A673 (cell line): Measurements from ENCODE around the gene SEPTIN8. TPM values are rescaled to one million over a fixed set of nuclear protein-coding genes. Genes with fewer than 3 reads are reported as not detected.

ENCODE experiments used
- BruUV-seq: library from RNA; stranded (reverse); fragments of 400-500 nt; replicated peaks from 2 replicates; lab custom pipeline; 2021; lab: Mats Ljungman, UMichigan
- CTCF ChIA-PET: fragments of 300-600 bp; sonication (Branson Sonifier 250); formaldehyde crosslinking; loops from one replicate; lab custom pipeline; 2022; ENCODE audit warnings: antibody characterized with exemption; lab: Charles Lee
- POLR2A ChIA-PET: fragments of 300-600 bp; sonication (Branson Sonifier 250); formaldehyde crosslinking; loops from one replicate; lab custom pipeline; 2022; ENCODE audit warnings: antibody characterized with exemption; ENCODE audit not compliant: low non-redundant PET; lab: Charles Lee
- DNase-seq: peaks from one replicate; pipeline ENCODE4 v3.0.0-alpha.2; 2015; ENCODE audit warnings: low spot score
- H3K27ac ChIP-seq: fragments of 200-600 bp; sonication (generic); 2 replicates; pipeline ENCODE4 v1.5.1; 2016; ENCODE audit warnings: mixed run types, low read depth, mild to moderate bottlenecking, mixed read lengths, antibody characterized with exemption, low read length; ENCODE audit not compliant: poor library complexity, severe bottlenecking
- H3K27me3 ChIP-seq: fragments of 200-600 bp; sonication (generic); replicated peaks from 2 replicates; pipeline ENCODE4 v1.6.1; 2017; ENCODE audit warnings: mixed run types, low read depth, mild to moderate bottlenecking, mixed read lengths, antibody characterized with exemption, low read length; ENCODE audit not compliant: insufficient read depth, poor library complexity
- H3K36me3 ChIP-seq: fragments of 200-600 bp; sonication (generic); 2 replicates; pipeline ENCODE4 v1.6.1; 2016; ENCODE audit warnings: mixed run types, mild to moderate bottlenecking, mixed read lengths, antibody characterized with exemption, low read length; ENCODE audit not compliant: insufficient read depth, poor library complexity, severe bottlenecking
- H3K4me1 ChIP-seq: fragments of 200-600 bp; sonication (generic); 2 replicates; pipeline ENCODE4 v1.6.1; 2017; ENCODE audit warnings: mixed run types, mild to moderate bottlenecking, mixed read lengths, antibody characterized with exemption, low read length; ENCODE audit not compliant: insufficient read depth, poor library complexity, severe bottlenecking
- H3K4me3 ChIP-seq: fragments of 200-600 bp; sonication (generic); 2 replicates; pipeline ENCODE4 v1.5.1; 2016; ENCODE audit warnings: low read depth, mixed run types, mild to moderate bottlenecking, mixed read lengths, low read length; ENCODE audit not compliant: poor library complexity, severe bottlenecking
- H3K9me3 ChIP-seq: fragments of 200-600 bp; sonication (generic); 2 replicates; pipeline ENCODE4 v1.6.1; 2016; ENCODE audit warnings: mixed run types, low read depth, mild to moderate bottlenecking, mixed read lengths, antibody characterized with exemption, low read length; ENCODE audit not compliant: poor library complexity, severe bottlenecking
- CTCF ChIP-seq: fragments of 300-800, 200-600 bp; sonication (generic); conservative IDR thresholded peaks from 2 replicates; pipeline ENCODE4 v1.5.1; 2017; ENCODE audit warnings: low read depth, mild to moderate bottlenecking, antibody characterized with exemption, low read length, moderate library complexity, mixed read lengths
- EZH2 ChIP-seq: fragments of 200-600 bp; sonication (generic); IDR thresholded peaks from 2 replicates; pipeline ENCODE4 v1.6.1; 2017; ENCODE audit warnings: borderline replicate concordance, low read depth, mild to moderate bottlenecking, mixed read lengths, antibody characterized with exemption, low read length; ENCODE audit not compliant: poor library complexity, severe bottlenecking
- intact Hi-C: fragments of 100-400 bp; cut with micrococcal nuclease; formaldehyde crosslinking; loops from one replicate; pipeline ENCODE4 v1.10.0; 2022; ENCODE audit not compliant: unreplicated experiment
- total RNA-seq: library from RNA; stranded (reverse); gene quantifications from 2 replicates; pipeline ENCODE4 v1.2.3, GENCODE V29; 2021

Gene SEPTIN8
- total RNA-seq, 1 experiment from 2014 or later: 26.4 TPM

GRCh38 chr5:132729896-132730295 lies 47.1 kb downstream of the SEPTIN8 start:
- no peak for DNase-seq
- no peaks in the 10 kb centered on the region for H3K36me3 ChIP-seq
- no peak for TF ChIP-seq CTCF
- no peak overlapping the region for H3K4me3 ChIP-seq
- no peaks in the 10 kb centered on the region for H3K9me3 ChIP-seq
- no TSS peak for BruUV-seq
- no peaks in the 10 kb centered on the region for H3K4me1 ChIP-seq
- intact Hi-C loops: no loop called here
- CTCF ChIA-PET: no interaction called here
- POLR2A ChIA-PET: no interaction called here
- no peaks in the 10 kb centered on the region for H3K27me3 ChIP-seq
- no peak overlapping the region for H3K27ac ChIP-seq

DNA sequence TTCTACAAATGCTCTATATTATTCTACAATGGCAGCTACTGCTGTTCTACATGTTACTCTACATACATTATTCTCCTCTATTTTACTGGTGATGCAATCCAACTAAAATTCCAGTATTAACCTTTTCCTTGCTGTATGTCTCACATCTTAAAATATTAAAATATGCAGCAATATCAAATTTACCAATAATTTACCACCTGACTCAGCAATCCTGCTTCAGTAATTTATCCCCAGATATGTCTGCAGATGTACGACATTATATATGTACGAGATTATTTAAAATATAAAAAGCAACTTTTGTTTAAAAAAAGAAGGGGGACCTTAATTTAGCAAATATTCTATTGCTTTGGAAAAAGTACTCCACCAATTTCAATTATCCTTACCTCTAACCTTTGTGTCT lies 51.3 kb downstream of the SEPTIN8 start:
- DNase-seq: no peak
- Histone ChIP-seq H3K27ac (no peak overlapping the region), H3K9me3 (no peaks in the 10 kb centered on the region), H3K36me3 (no peaks in the 10 kb centered on the region), H3K4me3 (no peak overlapping the region), H3K4me1 (no peaks in the 10 kb centered on the region), H3K27me3 (no peaks in the 10 kb centered on the region)
- ChIA-PET POLR2A (interaction anchor here (0.6 kb wide), 1 partner anchor 17 kb away, joined by 3 read pairs; no protein-coding TSS in a partner anchor), CTCF (no interaction called here)
- TF ChIP-seq CTCF: no peak
- TF ChIP-seq EZH2: no peak
- intact Hi-C loops: no loop called here
- no TSS peak for BruUV-seq

DNA sequence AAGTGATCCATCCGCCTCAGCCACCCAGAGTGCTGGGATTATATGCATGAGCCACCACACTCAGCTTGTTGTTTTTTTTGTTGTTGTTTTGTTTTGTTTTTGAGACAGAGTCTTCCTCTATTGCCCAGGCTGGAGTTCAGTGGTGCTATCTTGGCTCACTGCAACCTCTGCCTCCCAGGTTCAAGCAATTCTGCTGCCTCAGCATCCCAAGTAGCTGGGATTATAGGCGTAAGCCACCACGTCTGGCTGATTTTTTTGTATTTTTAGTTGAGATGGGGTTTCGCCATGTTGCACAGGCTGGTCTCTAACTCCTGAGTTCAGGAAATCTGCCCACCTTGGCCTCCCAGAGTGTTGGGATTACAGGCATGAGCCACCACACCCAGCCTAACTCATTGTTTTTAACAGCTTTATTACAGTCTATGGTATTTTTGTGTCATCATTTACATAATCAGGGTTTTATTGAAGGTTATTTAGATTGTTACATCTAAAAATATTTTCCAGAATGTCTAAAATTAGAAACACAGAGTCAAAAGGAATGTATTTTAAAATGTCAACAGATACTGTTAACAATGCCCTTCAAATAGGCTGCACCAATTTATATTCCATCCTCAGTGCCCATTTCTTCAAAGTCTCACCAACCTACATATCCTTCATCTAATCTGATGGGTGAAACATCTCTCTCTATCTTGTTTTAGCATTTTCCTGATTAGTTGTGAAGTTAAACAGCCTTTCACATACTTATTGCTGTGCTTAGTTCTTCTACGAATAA lies 58.3 kb downstream of the SEPTIN8 start:
- Histone ChIP-seq H3K4me1 (no peaks in the 10 kb centered on the region), H3K4me3 (no peak overlapping the region), H3K27me3 (no peaks in the 10 kb centered on the region), H3K9me3 (no peaks in the 10 kb centered on the region), H3K36me3 (no peaks in the 10 kb centered on the region), H3K27ac (no peak overlapping the region)
- POLR2A ChIA-PET: no interaction called here
- no peak for TF ChIP-seq CTCF
- TF ChIP-seq EZH2: no peak
- no peak for DNase-seq
- CTCF ChIA-PET: no interaction called here
- no TSS peak for BruUV-seq
- intact Hi-C loops: no loop called here
